SU-DHL-6 (cell line): ENCODE results near the gene TMEM250.
"Not testable (repeated sequence)": the region's sequence is repeated elsewhere in the genome, so short reads cannot be mapped to it uniquely, and the experiment has no call there.

Source experiments
- H2AFZ ChIP-seq: fragments of 200-600 bp; sonication (generic); 2 replicates; pipeline ENCODE4 v1.6.1; 2014; ENCODE audit warnings: low read depth, mild to moderate bottlenecking, moderate library complexity, mixed read lengths, antibody characterized with exemption, low read length; ENCODE audit not compliant: severe bottlenecking
- H3F3A ChIP-seq: fragments of 200-600 bp; shearing (Covaris generic); 2 replicates; pipeline ENCODE4 v1.6.0; 2016; ENCODE audit warnings: antibody characterized with exemption, mild to moderate bottlenecking; ENCODE audit not compliant: insufficient read depth
- H3K27ac ChIP-seq: fragments of 200-600 bp; sonication (generic); 2 replicates; pipeline ENCODE4 v1.5.1; 2016; ENCODE audit warnings: low read depth, mild to moderate bottlenecking, low read length, moderate library complexity, mixed read lengths
- H3K27me3 ChIP-seq: fragments of 200-600 bp; sonication (generic), shearing (Covaris generic); 2 replicates; pipeline ENCODE4 v1.6.0; 2014; ENCODE audit warnings: mild to moderate bottlenecking, low read length
- H3K36me3 ChIP-seq: fragments of 200-600 bp; sonication (generic); 2 replicates; pipeline ENCODE4 v1.6.1; 2014; ENCODE audit warnings: mild to moderate bottlenecking, low read length, mixed read lengths
- H3K4me2 ChIP-seq: fragments of 300-600, 200-600 bp; shearing (Covaris generic), sonication (generic); 2 replicates; pipeline ENCODE4 v1.6.0; 2014; ENCODE audit warnings: low read length, low read depth, mild to moderate bottlenecking; ENCODE audit not compliant: poor library complexity, severe bottlenecking
- H3K4me3 ChIP-seq: fragments of 200-600 bp; sonication (generic); 2 replicates; pipeline ENCODE4 v1.5.1; 2014; ENCODE audit warnings: antibody characterized with exemption, low read length, mild to moderate bottlenecking, mixed read lengths; ENCODE audit not compliant: insufficient read depth, poor library complexity, severe bottlenecking
- H3K79me2 ChIP-seq: fragments of 200-600 bp; sonication (generic); 2 replicates; pipeline ENCODE4 v1.6.1; 2014; ENCODE audit warnings: mild to moderate bottlenecking, low read length, moderate library complexity; ENCODE audit not compliant: insufficient read depth
- H3K9ac ChIP-seq: fragments of 200-600 bp; sonication (generic); 2 replicates; pipeline ENCODE4 v1.7.0; 2014; ENCODE audit warnings: mild to moderate bottlenecking, low read length
- H3K9me2 ChIP-seq: fragments of 200-600 bp; sonication (generic); replicated peaks from 2 replicates; pipeline ENCODE4 v1.6.1; 2014; ENCODE audit warnings: low read length; ENCODE audit not compliant: insufficient read depth
- H3K9me3 ChIP-seq: fragments of 200-600 bp; sonication (generic); 2 replicates; pipeline ENCODE4 v1.6.1; 2014; ENCODE audit warnings: low read length, mixed read lengths; ENCODE audit not compliant: insufficient read depth
- H4K20me1 ChIP-seq: fragments of 200-600 bp; sonication (generic); 2 replicates; pipeline ENCODE4 v1.6.1; 2014; ENCODE audit warnings: low read depth, mild to moderate bottlenecking, antibody characterized with exemption, low read length, moderate library complexity, mixed read lengths
- EZH2phosphoT487 ChIP-seq: fragments of 200-600 bp; sonication (generic), shearing (Covaris generic); conservative IDR thresholded peaks from 2 replicates; pipeline ENCODE4 v1.6.1; 2018; ENCODE audit warnings: mild to moderate bottlenecking, antibody characterized with exemption, low read length, moderate library complexity, mixed read lengths
- TF ChIP-seq, protein P1 (sequence below): fragments of 200-600 bp; sonication (generic); IDR thresholded peaks from one replicate; pipeline ENCODE4 v1.5.1; 2017; ENCODE audit warnings: antibody characterized with exemption, mild to moderate bottlenecking, low read length, moderate library complexity; ENCODE audit not compliant: insufficient read depth, poor library complexity, severe bottlenecking

The TMEM250 gene

DNA sequence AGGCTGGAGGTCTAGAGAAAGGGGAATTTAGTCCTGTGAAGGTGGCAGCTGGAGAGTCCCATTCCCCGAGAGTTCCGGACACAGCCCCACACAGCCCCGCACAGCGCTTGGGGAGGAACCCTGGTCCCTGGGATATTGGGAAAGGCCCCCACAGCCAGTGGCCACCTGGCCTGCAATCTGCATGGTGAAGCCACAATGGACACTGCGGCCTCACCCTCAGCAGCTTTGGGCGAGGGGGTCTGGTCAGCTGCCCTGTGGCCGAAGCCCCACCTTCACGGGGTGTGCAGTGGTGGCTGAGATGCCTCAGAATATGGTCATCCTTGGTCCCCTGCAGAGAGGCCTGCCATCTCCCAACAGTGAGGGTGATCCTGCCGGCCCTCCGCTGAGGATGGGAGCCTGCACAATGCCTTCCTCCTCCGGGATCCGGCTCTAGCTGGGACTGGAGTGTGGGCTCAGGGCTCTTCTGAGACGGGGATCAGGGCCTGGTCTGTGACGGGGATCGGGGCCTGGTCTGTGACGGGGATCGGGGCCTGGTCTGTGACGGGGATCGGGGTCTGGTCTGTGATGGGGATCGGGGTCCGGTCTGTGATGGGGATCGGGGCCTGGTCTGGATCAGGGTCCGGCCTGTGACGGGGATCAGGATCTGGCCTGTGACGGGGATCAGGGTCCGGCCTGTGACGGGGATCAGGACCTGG, 33.3 kb upstream of the TMEM250 start:
- Histone ChIP-seq H3K4me3 (no peak overlapping the region), H3K9me2 (no peaks in the 10 kb centered on the region), H3K27me3 (no peaks in the 10 kb centered on the region), H3K9ac (no peak overlapping the region), H3K27ac (no peak overlapping the region), H4K20me1 (no peaks in the 10 kb centered on the region), H3K4me2 (no peak overlapping the region), H3K79me2 (no peaks in the 10 kb centered on the region), H3K9me3 (no peaks in the 10 kb centered on the region), H2AFZ (no peak overlapping the region), H3F3A (no peaks in the 10 kb centered on the region), H3K36me3 (no peaks in the 10 kb centered on the region)
- TF ChIP-seq, protein P1, sequence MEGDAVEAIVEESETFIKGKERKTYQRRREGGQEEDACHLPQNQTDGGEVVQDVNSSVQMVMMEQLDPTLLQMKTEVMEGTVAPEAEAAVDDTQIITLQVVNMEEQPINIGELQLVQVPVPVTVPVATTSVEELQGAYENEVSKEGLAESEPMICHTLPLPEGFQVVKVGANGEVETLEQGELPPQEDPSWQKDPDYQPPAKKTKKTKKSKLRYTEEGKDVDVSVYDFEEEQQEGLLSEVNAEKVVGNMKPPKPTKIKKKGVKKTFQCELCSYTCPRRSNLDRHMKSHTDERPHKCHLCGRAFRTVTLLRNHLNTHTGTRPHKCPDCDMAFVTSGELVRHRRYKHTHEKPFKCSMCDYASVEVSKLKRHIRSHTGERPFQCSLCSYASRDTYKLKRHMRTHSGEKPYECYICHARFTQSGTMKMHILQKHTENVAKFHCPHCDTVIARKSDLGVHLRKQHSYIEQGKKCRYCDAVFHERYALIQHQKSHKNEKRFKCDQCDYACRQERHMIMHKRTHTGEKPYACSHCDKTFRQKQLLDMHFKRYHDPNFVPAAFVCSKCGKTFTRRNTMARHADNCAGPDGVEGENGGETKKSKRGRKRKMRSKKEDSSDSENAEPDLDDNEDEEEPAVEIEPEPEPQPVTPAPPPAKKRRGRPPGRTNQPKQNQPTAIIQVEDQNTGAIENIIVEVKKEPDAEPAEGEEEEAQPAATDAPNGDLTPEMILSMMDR = no peak
- TF ChIP-seq EZH2phosphoT487 = no peak

DNA sequence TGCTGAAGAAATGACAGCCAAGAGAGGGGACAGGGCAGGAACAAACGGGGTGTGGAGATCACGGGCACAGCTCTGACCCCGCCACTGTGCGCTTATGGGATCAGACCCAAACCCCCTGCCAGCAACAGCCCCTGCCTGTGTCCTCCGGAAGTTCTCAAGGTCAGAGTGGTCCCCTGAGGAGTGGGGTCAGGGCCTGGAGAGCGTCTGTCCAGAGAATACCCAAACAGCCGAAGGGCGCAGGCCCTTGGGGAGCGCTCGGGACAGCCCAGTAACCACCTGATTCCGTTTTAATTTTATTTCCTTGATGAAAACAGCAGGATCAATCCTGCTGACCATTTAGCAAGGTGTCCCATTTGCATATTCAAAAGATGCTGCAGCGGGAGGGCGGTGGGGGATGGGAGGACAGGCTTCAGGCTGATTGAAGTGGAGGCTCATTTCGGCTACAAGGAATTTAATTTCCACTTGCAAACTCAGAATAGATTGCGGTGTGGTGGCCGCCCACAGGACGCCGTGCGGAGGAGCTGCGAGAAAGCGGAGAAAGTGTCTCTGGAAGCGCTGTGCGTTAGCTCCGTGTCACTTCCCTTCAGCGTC, 32.6 kb upstream of the TMEM250 start:
- H3K36me3 ChIP-seq = no peaks in the 10 kb centered on the region
- H4K20me1 ChIP-seq = no peaks in the 10 kb centered on the region
- H3K79me2 ChIP-seq = no peaks in the 10 kb centered on the region
- H3K27ac ChIP-seq = no peak overlapping the region
- H3F3A ChIP-seq = no peaks in the 10 kb centered on the region
- no peaks in the 10 kb centered on the region for H3K9me3 ChIP-seq
- H3K4me2 ChIP-seq = no peak overlapping the region
- no peaks in the 10 kb centered on the region for H3K27me3 ChIP-seq
- H3K4me3 ChIP-seq = no peak overlapping the region
- H3K9me2 ChIP-seq = no peaks in the 10 kb centered on the region
- TF ChIP-seq, protein P1 = no peak
- no peak for TF ChIP-seq EZH2phosphoT487
- no peak overlapping the region for H3K9ac ChIP-seq
- H2AFZ ChIP-seq = no peak overlapping the region

DNA sequence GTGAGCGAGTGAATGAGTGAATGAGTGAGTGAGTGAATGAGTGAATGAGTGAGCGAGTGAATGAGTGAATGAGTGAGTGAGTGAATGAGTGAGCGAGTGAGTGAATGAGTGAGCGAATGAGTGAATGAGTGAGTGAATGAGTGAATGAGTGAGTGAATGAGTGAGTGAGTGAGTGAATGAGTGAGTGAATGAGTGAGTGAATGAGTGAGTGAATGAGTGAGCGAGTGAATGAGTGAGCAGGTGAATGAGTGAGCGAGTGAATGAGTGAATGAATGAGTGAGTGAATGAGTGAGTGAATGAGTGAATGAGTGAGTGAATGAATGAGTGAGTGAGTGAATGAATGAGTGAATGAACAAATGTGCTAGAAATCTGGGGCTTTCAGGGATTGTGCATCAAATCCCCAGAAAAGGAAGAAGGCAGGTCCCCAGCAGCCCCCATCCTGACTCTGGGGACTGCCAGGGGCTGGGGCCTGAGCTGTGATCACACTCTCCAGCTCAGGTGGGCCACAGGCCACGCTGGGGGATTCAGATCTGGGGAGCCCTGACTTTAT, 32.1 kb upstream of the TMEM250 start:
- H3K36me3 ChIP-seq, H3K9ac ChIP-seq, H3K79me2 ChIP-seq, H3F3A ChIP-seq, H3K4me2 ChIP-seq, H2AFZ ChIP-seq, H3K27me3 ChIP-seq, H3K9me2 ChIP-seq, H4K20me1 ChIP-seq, H3K4me3 ChIP-seq, H3K9me3 ChIP-seq, H3K27ac ChIP-seq: not testable (repeated sequence)

DNA sequence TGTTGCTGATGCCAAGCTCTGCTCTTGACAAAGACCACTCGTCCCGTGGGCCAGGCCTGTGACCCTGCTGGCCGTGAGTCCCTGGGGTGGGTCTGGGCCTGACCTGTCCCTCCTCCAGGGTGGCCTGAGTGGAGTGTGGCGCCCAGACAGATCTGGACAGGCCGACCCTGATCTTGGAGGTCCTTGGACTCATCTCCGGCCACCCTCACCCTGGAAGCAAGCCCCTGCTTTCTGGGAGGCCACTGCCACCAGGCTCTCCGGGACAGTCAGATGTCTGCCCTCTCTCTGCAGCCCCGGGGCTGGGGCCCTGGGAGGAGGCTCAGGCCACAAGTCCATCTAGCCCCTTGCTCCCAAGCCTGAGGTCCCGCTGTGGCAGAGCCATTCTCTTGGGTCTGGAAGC, 31.2 kb upstream of the TMEM250 start:
- Histone ChIP-seq H3K9me3 (no peaks in the 10 kb centered on the region), H3K36me3 (no peaks in the 10 kb centered on the region), H3F3A (no peaks in the 10 kb centered on the region), H3K27me3 (no peaks in the 10 kb centered on the region), H3K27ac (no peak overlapping the region), H2AFZ (no peak overlapping the region), H3K4me2 (no peak overlapping the region), H3K4me3 (no peak overlapping the region), H3K79me2 (no peaks in the 10 kb centered on the region), H3K9me2 (no peaks in the 10 kb centered on the region), H3K9ac (no peak overlapping the region), H4K20me1 (no peaks in the 10 kb centered on the region)
- TF ChIP-seq EZH2phosphoT487 = no peak
- TF ChIP-seq, protein P1 = no peak
